Activated CD4-positive, CD25-positive, alpha-beta regulatory T cell treated with anti-CD3 and anti-CD28 coated beads, Interleukin-2, amount 50 U/mL, for 72 hours (primary cell): Measurements from ENCODE around the gene DNM2.
"Not testable (repeated sequence)": the region's sequence is repeated elsewhere in the genome, so short reads cannot be mapped to it uniquely, and the experiment has no call there.

ENCODE experiments used
- DNase-seq: peaks from one replicate; pipeline ENCODE4 v3.0.0; 2021

Gene DNM2

DNA sequence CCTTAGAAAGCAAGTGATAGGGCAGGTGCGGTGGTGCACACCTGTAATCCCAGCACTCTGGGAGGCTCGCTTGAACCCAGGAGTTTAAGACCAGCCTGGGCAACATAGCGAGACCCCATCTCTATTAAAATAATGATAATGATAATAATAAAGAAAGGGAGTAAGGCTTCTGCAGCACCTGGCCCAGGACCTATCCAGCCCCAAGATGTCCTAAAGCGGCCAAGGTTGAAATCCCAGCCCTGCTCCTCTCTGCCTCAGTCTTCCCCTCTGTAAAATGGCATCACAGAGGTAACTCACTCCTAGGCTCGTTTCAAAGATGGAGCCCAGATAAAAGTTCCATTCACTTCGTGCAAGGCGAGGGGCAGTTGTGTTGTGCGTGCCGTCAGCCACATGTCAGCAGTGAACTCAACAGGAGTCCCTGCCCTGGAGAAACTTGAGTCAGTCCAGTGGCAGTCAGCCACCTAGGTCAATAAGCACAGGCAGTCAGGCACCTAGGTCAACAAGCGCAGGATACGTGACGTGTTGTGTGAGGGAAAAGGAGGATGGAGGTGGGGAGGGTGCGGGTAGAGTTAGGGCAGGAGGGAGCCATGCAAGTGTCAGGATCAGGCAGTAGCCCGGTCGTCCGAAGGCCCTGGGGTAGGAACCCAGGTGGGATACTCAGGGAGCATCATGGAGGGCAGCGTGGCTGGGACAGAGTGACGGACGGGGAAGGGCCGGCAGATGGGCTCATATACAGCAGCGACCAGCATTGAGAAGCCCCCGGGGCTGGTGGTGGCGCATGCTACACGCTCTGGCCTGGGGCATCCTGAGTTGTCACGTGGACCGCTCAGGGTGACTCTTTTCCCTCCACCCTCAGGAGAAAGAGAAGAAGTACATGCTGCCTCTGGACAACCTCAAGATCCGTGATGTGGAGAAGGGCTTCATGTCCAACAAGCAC, 101.5 kb downstream of the DNM2 start:
- DNase-seq = no peak

DNA sequence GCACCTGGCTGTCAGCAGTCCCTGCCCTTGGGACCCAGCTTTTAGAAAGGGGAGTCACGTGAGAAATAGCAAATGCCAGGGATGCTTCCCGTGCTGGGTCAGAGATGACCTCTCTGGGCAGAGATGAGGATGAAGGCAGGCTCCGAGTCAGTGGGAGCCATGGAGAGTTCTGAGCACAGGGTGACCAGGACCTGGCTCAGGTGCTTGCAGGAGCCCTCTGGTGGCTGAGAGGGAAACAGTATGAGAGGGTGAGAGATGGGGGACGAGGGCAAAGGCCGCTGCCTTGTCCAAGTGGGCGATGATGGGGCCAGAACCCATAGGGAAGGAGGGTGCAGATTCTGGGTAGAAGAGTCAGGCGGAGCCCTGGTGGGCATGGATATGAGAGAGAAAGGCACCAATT, 102.3 kb downstream of the DNM2 start:
- DNase-seq = no peak

DNA sequence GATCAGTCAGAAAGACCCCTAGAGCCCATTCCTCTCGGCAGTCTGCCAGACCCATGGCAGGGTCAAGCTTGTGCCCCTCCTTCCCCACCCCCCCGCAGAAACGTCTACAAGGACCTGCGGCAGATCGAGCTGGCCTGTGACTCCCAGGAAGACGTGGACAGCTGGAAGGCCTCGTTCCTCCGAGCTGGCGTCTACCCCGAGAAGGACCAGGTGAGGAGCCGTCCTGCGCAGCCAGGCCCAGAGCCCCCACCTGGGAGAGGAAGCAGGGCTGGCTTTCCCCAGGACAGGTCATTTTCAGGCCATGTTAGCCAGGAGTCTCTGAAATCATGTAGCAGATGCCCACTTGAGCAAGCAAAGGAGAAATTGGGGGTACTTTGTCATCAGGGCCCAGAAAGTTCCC, 105.8 kb downstream of the DNM2 start:
- no peak for DNase-seq

DNA sequence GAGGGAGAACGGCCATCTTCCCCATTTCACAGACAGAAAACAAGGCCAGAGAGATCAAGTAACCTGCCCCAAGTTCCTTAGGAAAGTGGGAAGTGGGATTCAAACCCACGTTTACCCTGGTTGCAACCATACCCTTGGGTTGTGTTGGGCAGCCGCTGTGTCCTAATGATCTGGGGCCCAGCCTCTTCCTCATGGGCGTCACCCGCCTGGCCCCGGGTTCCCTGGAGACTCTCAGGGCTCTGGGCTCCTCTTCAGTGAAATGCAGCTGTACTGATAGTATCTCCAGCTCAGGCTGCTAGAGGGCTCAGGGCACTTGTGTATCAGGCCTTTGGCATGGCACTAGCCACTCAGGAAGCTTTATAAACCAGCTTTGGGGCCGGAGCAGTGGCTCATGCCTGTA, 108.4 kb downstream of the DNM2 start:
- DNase-seq = no peak

DNA sequence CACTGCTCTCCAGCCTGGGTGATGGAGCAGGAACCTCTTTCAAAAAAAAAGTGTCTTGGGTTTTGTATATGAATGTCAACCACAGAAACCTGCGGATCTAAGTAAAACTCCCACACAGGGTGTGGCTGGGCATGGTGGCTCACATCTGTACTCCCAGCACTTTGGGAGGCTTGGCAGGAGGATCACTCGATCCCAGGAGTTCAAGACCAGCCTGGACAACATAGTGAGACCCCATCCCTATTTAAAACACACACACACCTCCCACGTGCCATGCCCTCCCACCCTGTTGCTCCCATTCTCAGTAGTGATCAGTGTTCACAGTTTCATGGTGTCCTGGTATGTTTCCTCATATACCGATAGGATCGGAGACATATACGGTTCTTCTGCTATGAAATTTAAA, 109.0 kb downstream of the DNM2 start:
- DNase-seq = no peak

DNA sequence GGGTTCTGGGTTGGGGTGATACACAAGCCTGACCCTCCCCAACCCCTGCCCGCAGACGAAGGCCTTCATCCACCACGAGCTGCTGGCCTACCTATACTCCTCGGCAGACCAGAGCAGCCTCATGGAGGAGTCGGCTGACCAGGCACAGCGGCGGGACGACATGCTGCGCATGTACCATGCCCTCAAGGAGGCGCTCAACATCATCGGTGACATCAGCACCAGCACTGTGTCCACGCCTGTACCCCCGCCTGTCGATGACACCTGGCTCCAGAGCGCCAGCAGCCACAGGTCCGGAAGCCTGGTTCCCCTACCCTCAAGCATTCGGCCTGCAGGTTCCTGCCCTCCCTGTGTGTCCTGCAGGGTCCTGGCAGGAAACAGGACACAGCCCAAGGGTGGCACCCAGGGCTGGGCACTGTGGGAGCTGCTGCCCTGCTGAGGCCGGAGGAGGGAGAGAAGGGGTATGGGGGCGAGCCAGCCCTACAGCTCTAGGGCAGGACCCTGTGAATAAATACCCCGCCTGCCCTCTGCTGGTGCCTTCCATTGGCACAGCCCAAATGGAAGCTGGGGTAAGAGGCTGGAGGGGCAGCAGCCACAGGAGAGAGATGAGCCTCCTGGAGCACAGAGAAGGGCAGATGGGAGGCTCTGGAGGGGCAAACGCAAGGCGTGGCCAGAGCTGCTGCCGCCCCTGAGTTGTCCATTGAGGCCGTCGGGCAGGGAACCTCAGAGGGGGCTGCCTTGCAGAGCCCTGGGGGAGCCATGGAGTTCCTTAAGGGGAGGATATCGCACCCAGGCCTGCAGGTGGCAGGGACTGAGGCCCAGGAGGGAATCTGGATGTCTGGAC, 111.3 kb downstream of the DNM2 start:
- no peak for DNase-seq

DNA sequence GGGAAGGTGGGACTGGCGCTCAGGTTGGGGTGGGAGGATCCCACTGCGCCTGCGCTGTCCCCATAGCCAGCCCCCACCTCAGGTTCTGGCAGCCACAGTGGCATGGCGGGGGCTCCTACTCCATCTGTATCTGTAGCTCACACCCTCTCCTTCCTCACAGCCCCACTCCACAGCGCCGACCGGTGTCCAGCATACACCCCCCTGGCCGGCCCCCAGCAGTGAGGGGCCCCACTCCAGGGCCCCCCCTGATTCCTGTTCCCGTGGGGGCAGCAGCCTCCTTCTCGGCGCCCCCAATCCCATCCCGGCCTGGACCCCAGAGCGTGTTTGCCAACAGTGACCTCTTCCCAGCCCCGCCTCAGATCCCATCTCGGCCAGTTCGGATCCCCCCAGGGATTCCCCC, 112.1 kb downstream of the DNM2 start:
- DNase-seq = no peak

DNA sequence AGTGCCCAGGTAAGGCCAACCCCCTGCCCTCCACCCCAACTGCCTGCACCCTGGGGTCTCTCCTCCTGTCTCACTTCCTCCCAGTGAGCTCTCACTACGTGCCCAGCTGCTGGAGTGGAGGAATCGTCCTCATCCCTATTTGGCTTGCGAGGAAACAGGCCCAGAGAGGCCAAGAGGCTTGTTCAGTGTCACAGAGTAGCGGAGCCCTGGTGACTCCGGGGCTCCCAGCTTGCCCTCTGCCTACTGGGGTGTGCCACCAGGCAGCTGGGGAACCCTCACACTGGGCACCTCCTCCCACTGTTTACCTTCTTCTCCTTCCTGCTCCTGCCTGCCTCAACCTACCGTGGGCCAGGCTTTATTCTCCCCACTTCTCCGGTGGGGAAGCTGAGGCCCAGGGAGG, 112.5 kb downstream of the DNM2 start:
- DNase-seq = no peak

DNA sequence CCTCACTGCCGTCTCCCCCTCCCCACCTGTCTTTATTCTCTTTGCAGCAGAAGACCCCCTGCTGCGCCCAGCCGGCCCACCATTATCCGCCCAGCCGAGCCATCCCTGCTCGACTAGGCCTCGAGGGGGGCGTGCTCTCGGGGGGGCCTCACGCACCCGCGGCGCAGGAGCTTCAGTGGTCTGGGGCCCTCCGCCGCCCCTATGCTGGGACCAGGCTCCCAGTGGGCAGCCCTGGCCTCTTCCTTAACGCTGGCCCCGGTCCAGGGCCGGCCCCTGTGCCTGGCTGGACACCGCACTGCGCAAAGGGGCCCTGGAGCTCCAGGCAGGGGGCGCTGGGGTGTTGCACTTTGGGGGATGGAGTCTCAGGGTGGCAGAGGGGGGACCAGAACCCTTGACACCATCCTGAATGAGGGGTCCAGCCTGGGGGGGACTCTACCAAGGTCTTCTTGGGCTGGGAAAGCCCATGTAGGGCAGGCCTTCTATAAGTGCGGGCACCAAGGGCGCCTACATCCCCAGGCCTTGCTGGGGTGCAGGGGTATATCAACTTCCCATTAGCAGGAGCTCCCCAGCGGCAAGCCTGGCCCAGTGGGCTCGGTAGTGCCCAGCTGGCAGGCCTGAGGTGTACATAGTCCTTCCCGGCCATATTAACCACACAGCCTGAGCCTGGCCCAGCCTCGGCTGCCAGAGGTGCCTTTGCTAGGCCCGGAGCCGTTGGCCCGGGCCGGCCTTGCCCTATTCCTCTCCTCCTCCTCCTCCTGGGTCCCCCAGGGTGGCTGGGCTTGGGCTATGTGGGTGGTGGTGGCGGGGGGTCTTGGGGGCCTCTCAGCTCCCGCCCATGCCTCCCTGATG, 113.3 kb downstream of the DNM2 start:
- no peak for DNase-seq

DNA sequence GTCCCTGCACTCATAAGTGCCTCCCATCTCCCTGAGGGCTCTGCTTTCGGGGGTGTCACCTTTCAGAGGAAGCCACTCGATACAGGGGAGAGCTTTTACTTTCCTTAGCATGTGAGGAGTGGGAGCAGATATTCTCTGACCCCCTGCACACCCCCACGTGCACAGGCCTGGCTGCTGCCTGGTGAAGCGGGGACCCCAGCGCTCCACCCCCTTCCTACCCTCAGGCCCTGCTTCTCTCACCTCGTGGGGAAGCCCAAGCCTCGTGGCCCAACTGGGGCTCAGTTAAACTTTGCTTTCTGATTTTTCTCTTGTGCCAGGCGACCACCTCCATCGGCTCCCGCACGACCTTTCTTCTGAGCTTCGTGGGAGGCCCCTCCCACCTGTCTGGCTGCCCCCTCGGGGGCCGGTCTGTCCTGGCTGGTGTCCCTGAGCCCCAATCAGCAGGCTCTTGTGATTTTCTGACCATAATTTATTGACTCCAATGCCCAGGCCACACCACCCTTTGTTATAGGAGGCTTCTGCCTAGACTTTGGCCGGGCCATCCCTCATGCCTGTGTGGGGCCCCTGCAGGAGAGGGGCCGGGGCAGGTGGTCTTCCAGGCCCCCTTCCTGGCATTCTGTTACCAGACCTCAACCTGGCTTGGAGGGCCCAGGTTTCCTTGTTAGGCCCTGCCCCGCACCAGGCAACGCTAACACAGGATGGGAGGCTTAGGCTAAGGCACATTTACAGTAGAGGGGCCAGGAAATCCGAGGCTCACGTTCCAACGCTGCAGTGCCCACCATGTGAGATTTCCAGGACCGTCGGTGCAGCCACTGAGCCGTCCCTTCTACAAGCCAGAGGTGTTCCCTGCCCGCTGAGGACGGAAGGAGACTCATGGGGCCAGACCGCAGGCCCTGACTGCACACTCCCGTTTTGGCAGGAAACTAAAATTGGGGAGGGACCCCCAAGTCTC, 114.4 kb downstream of the DNM2 start:
- DNase-seq = no peak

DNA sequence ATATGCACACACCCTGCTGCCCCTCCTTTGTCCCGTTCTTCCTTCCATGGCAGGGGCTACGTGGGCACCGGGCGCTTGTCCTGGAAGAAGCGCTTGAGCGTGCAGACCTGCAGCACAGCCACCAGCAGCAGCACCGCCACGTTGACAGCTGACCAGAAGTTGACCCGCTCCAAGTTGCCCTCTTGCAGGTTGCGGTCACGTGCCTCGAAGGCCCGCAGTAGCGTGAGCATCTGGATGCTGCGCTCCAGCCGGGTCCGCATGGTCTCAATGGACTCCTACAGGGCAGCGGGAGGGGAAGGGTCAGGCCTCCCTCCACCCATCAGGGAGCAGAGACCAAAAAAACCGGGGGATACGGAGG, 115.0 kb downstream of the DNM2 start:
- DNase-seq = no peak

DNA sequence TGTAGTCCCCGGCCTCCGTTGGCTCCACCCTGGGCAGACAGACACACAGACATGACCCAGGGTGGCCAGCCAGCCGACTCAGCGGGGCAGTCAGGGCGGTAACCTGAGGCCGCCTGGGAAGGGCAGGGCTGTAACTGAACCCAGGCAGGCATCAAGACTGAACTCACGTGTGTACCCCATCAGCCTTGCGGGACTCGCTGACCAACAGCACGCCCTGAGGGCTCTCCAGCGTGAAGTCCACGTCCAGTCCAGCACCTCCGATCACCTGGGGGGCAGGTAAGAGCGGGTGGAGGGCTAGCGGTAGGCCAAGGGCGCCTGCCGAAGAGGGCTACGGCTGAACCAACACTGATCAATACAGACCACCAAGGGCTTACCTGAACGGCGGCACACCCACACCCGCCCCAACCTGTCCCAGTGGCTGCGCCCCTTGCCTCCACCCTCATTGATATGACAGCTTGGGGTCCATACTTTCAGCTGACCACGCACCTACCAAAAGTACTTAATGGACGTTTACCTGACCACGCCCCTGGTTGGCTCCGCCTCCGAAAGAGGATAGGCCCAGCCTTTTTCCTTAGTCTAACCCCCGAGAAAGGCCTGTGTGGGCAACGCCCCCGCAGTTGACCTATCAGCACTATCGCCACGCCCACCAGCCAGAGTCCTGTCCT, 117.3 kb downstream of the DNM2 start:
- DNase-seq = no peak

DNA sequence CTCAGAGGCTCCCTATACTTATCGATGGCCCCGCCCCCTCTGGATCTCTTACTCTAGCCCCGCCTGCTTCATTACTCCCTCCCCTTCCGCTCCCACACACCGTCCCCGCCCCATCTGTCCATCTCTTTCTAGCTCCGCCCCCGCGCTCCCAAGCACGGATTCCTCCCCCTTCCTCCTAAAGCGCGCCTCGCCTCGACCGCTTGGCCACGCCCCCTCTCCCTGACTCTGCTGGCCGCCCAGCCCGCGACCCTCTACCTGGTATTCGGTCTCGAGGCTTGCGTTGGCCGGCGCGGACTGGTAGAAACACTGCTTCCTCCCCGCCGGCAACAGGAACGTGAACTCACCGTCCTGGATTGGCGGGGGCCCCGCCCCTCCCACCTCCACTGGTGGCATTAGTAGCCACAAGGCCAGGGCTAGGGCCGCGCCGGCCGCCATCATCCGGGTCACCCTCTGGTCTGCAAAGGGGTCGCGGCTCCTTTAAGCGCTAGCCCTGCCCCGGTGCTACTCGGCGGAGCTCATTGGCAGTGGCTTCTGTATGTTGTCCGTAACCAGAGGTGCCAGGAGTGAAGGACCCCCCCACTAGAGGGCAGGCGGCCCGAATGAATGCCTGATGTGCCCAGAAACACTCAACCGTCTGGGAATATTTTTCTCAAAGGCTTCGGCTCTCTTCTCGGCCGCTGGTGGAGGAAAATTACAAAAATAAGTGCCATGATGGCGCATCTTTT, 118.0 kb downstream of the DNM2 start, which contains the start of gene TMED1:
Gene TMED1 (minus strand): TSS at position 459 of the 725 bp plus-strand sequence. CDS start 21 bp downstream, at position 438.
- peak; percentile 98 for DNase-seq

DNA sequence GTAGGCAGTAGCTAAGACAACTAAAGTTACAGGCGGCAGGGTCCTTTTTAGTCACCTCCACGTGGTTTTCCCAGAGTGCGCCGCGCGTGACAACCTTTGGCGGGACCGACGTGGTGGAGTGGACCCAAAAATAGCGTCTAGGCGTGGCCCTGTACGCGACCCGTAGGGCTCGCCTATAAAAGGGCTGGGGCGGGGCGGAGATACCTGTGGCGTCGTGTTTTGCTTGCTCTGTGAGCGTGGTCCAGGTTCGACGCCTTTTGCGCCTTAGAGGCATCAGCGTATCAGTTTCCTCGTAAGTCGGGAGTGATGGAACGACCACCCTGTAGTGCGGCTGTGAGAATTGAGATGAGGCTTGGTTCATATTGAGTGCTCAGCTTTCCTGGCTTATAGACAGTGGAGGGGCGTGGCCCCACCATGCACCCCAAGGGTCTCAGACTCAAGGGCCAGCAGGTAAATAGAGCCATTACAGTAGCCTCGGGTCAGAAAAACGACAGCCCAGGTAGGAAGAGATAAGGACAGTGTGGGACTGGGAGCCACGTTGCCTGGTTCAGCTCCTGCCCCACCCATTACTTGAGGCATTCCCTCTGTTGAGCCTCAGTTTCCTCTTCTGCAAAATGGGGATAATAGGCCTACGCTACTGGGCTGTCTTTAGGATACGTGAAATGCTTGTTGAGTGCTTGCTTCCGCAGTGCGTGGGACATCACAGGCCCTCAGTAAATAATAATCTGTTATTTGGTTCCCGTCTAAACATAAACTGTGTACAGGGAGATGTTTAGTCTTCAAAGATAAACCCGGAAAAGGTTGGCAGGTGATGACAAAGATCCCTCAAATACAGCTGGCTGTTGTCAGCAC, 118.8 kb downstream of the DNM2 start:
- DNase-seq = peak; percentile 81

DNA sequence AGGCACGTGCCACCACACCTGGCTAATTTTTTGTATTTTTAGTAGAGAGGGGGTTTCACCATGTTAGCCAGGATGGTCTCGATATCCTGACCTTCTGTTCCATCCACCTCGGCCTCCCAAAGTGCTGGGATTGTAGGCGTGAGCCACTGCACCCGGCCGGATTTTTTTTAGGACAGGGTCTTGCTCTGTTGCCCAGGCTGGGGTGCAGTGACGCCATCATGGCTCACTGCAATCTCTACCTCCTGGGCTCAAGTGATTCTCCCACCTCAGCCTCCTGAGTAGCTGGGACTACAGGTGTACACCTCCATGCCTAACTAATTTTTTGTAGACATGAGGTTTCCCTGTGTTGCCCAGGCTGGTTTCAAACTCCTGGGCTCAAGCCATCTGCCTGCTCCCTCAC, 119.8 kb downstream of the DNM2 start:
- not testable (repeated sequence) for DNase-seq

DNA sequence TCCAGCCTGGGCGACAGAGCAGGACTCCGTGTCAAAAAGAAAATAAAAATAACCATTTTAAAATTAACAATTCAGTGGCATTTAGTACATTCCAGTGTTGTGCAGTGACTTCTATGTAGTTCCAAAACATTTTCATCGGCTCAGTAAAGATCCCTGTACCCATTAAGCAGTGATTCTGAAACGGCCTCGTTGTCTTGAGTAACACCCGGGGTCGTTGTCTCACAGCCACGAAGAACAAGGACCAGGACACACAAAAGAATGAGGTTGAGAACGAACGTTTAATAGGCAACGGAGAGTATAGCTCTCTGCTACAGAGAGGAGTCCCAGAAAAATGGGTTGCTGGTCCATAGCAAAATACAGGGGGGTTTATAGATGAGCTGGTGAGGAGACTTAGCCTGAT, 120.5 kb downstream of the DNM2 start:
- no peak for DNase-seq

DNA sequence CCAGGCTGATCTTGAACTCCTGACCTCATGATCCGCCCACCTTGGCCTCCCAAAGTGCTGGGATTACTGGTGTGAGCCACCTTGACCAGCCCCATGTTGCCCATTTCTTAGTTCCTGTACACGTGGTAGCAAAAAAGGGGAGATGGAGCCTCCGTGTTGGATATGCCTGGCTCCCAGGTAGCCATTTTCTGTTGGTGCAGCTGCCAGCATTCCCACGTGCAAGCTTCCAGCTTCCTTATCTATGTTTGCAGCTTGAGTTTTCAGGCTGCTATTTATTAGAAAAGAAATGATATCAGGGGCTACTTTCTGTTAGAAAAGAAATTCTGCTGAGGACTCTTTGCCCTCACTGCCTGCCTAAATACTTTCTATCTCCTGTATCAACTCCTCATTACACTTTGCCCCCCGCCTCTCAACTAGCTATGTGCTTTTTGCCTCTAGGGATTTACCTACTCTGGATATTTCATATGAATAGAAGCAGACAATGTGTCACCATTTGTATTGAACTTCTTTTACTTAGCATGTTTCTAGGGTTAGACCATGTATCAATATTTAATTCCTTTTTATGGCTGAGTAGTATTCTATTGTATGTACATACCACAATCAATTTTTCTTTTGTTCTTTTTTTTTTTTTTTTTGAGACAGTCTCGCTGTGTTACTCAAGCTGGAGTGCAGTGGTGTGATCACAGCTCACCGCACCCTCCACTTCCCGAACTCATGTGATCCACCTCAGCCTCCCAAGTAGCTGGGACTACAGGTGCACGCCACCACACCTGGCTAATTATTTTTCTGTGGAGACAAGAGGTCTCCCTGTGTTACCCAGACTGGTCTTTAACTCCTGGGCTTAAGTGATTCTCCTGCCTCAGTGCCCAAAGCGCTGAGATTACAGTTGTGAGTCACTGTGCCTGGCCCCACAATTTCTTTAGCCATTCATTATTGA, 121.5 kb downstream of the DNM2 start:
- no peak for DNase-seq

DNA sequence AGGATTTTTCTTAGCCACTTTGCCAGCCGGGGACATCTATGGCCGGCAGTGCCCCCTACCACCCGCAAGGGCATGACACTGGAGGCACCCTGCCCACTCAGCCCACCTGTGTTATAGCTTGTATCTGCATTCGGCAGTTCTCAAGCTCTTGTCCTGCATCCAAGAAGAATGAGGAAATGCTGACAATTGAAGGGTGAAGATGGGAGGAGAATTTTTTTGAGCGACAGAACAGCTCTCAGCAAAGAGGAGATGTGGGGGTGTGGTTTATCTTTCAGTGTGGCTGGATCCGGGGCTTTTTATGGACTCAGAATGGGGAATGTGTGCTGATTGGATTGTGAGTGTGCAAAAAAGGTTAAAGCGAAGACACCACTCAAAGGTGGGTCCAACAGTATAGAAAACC, 124.9 kb downstream of the DNM2 start:
- no peak for DNase-seq
